NCI-H1930 (cell line): Measurements from ENCODE around the gene RILP.
"Not testable (repeated sequence)": the region's sequence is repeated elsewhere in the genome, so short reads cannot be mapped to it uniquely, and the experiment has no call there.

Source experiments
- DNase-seq, 2 experiments: peaks; one replicate each; lab custom pipeline; 2025; lab: John Stamatoyannopoulos, UW

Gene RILP

GRCh38 chr17:1649844-1650501 lies at the start of gene RILP:
Gene RILP (minus strand): TSS chr17:1649866. CDS start chr17:1649804, 62 bp downstream.
- no peak for DNase-seq

GRCh38 chr17:1697681-1698080 lies 48.0 kb upstream of the RILP start:
- DNase-seq: no peak

GRCh38 chr17:1695365-1695764 lies 45.7 kb upstream of the RILP start:
- no peak for DNase-seq

- DNase-seq: no peak
Measured at GRCh38 chr17:1693339-1693738, 43.7 kb upstream of the RILP start.

GRCh38 chr17:1690544-1691221 lies 41.0 kb upstream of the RILP start:
- DNase-seq: no peak

- DNase-seq: not testable (repeated sequence)
Measured at GRCh38 chr17:1688405-1688804, 38.7 kb upstream of the RILP start.

- DNase-seq: no peak
Measured at GRCh38 chr17:1686086-1686485, 36.4 kb upstream of the RILP start.

GRCh38 chr17:1684378-1685189 lies 34.9 kb upstream of the RILP start, which contains the start of gene PRPF8:
Gene PRPF8 (minus strand): TSS chr17:1684867. CDS start chr17:1684571, 296 bp downstream.
- peak; percentile 95 to 97 for DNase-seq

GRCh38 chr17:1683459-1683858 lies 33.8 kb upstream of the RILP start:
- no peak for DNase-seq

- DNase-seq: no peak
Measured at GRCh38 chr17:1676401-1676800, 26.7 kb upstream of the RILP start.

- no peak for DNase-seq
Measured at GRCh38 chr17:1673041-1673785, 23.5 kb upstream of the RILP start.

- not testable (repeated sequence) for DNase-seq
Measured at GRCh38 chr17:1663934-1664333, 14.3 kb upstream of the RILP start.

- no peak for DNase-seq
Measured at GRCh38 chr17:1661045-1661444, 11.4 kb upstream of the RILP start.

GRCh38 chr17:1658100-1658499 lies 8.4 kb upstream of the RILP start:
- DNase-seq: no peak

GRCh38 chr17:1653735-1654134 lies 4.1 kb upstream of the RILP start:
- DNase-seq: no peak

- not testable (repeated sequence) for DNase-seq
Measured at GRCh38 chr17:1652794-1653193, 3.1 kb upstream of the RILP start.

GRCh38 chr17:1651559-1651844 lies 1.8 kb upstream of the RILP start:
- DNase-seq: no peak

GRCh38 chr17:1650731-1651558 lies 1.3 kb upstream of the RILP start:
- DNase-seq: no peak

GRCh38 chr17:1648963-1649843 lies 463 bp downstream of the RILP start:
- DNase-seq: peak; percentile 87 to 95
